ENCODE measurements around the gene MYLK.
"Not testable (repeated sequence)": the region's sequence is repeated elsewhere in the genome, so short reads cannot be mapped to it uniquely, and the experiment has no call there.

Gene MYLK

DNA sequence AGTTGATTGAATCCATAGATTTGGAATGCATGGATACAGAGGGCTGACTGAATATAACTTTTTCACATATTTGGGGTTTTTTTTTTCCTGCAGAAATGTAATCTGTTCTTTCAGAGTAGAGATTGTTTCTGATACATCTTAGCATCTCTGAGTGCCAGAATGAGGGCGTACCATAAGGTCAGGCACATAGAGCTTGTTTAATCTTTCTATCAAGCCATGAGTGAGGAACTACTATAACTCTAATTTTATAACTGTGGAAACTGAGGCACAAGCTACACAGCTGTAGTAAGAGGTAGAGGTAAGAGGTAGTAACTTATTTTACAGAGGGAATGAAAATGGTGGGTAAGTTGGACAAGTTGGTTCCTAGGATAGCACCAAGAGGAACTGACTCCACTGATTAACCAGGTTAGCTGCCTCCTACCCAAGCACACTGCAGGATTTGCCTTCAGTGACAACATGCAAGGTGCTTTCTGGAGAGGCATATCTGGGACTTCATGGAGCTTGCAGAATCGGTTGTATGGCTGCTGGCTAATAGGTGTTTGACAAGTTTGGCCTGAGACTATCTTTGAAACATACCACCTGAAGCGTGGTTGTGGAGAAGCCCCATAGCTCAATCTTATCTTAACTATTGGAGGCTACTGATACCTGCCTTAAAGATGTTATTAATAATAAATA is 275.7 kb downstream of the MYLK start:
- Histone ChIP-seq H3K4me3 (IDR thresholded peaks at IDR 0.05; ENCODE audit: insufficient read depth, low read depth, low read length) (no peak overlapping the region), H2AFZ (ENCODE audit: low read depth) (no peak overlapping the region), H4K20me1 (ENCODE audit: insufficient read depth) (no peaks in the 10 kb centered on the region), H3K4me2 (no peak overlapping the region), H3K27me3 (ENCODE audit: insufficient read depth, low read depth) (no peaks in the 10 kb centered on the region), H3K27ac (no peak overlapping the region), H3K4me1 (ENCODE audit: low read depth, poor library complexity, severe bottlenecking) (peaks cover 3% of the 10 kb centered on the region), H3K9ac (no peak overlapping the region), H3K36me3 (ENCODE audit: insufficient read depth) (no peaks in the 10 kb centered on the region), H3K79me2 (ENCODE audit: insufficient read depth, low read depth) (no peaks in the 10 kb centered on the region)
- TF ChIP-seq, protein P1, sequence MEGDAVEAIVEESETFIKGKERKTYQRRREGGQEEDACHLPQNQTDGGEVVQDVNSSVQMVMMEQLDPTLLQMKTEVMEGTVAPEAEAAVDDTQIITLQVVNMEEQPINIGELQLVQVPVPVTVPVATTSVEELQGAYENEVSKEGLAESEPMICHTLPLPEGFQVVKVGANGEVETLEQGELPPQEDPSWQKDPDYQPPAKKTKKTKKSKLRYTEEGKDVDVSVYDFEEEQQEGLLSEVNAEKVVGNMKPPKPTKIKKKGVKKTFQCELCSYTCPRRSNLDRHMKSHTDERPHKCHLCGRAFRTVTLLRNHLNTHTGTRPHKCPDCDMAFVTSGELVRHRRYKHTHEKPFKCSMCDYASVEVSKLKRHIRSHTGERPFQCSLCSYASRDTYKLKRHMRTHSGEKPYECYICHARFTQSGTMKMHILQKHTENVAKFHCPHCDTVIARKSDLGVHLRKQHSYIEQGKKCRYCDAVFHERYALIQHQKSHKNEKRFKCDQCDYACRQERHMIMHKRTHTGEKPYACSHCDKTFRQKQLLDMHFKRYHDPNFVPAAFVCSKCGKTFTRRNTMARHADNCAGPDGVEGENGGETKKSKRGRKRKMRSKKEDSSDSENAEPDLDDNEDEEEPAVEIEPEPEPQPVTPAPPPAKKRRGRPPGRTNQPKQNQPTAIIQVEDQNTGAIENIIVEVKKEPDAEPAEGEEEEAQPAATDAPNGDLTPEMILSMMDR (conservative IDR thresholded peaks at IDR 0.05; ENCODE audit: low read depth, low read length) = no peak

DNA sequence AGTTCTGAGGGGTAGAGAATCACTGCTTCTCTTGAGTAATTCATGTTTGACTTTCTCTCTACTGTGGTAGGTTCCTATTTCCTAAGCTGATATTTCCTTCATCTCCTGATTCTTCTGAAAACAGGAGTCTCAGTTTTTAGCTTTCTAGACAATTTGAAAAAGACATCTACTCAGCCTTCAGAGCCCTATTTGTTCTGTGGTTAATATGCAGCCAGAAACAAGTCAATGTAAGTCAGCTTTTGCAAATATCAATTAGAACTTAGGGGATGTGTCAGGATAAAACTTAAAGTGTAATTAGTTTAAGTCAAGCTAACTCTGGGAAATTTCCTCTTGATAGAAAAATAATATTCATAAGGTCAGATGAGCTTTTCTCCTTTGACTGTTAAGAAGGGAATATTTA is 277.6 kb downstream of the MYLK start:
- Histone ChIP-seq H3K9ac (no peak overlapping the region), H3K36me3 (ENCODE audit: insufficient read depth) (no peaks in the 10 kb centered on the region), H3K4me2 (no peak overlapping the region), H3K4me3 (IDR thresholded peaks at IDR 0.05; ENCODE audit: insufficient read depth, low read depth, low read length) (no peak overlapping the region), H3K79me2 (ENCODE audit: insufficient read depth, low read depth) (no peaks in the 10 kb centered on the region), H3K4me1 (ENCODE audit: low read depth, poor library complexity, severe bottlenecking) (peaks cover 3% of the 10 kb centered on the region), H4K20me1 (ENCODE audit: insufficient read depth) (no peaks in the 10 kb centered on the region), H3K27me3 (ENCODE audit: insufficient read depth, low read depth) (no peaks in the 10 kb centered on the region), H2AFZ (ENCODE audit: low read depth) (no peak overlapping the region), H3K27ac (no peak overlapping the region)
- TF ChIP-seq, protein P1 (conservative IDR thresholded peaks at IDR 0.05; ENCODE audit: low read depth, low read length) = no peak

DNA sequence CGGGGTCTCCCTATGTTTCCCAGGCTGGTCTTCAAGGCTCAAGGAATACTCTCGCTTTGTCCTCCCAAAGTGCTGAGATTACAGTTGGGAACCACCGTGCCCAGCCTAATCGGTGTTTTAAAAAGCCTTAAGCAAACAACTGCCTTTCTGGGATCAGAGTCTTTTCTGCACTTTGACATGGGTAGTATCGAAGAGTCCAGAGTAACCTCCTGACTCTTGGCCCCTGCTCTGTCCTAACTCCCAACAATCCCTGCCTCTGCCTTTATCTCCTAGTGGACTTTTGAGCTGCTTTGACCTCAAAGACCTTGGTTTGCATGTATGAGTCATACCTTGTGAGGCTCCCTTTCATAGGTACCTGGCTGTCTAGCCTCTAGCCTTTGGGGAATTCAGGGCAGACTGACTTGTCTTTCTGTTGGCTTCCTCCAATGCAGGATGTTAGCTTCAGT is 278.3 kb downstream of the MYLK start:
- Histone ChIP-seq H3K36me3 (ENCODE audit: insufficient read depth) (no peaks in the 10 kb centered on the region), H3K79me2 (ENCODE audit: insufficient read depth, low read depth) (no peaks in the 10 kb centered on the region), H3K27me3 (ENCODE audit: insufficient read depth, low read depth) (no peaks in the 10 kb centered on the region), H3K4me2 (no peak overlapping the region), H3K4me1 (ENCODE audit: low read depth, poor library complexity, severe bottlenecking) (peaks cover 3% of the 10 kb centered on the region), H3K27ac (no peak overlapping the region), H4K20me1 (ENCODE audit: insufficient read depth) (no peaks in the 10 kb centered on the region), H3K9ac (no peak overlapping the region), H3K4me3 (IDR thresholded peaks at IDR 0.05; ENCODE audit: insufficient read depth, low read depth, low read length) (no peak overlapping the region), H2AFZ (ENCODE audit: low read depth) (no peak overlapping the region)
- TF ChIP-seq, protein P1 (conservative IDR thresholded peaks at IDR 0.05; ENCODE audit: low read depth, low read length) = no peak

DNA sequence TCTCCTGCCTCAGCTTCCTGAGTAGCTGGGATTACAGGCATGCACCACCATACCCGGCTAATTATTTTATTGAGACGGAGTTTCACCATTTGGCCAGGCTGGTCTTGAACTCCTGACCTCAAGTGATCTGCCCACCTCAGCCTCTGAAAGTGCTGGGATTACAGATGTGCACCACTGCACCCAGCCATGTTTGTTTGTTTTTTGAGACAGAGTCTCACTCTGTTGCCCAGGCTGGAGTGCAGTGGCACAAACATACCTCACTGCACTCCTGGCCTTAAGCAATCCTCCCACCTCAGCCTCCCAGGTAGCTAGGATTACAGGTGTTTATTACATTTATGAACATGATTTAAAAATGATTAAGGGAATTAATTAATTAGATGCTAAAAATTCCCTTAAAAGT is 281.0 kb downstream of the MYLK start:
- H3K27me3 ChIP-seq (ENCODE audit: insufficient read depth, low read depth); H3K9ac ChIP-seq; H3K4me2 ChIP-seq; H3K4me3 ChIP-seq (IDR thresholded peaks at IDR 0.05; ENCODE audit: insufficient read depth, low read depth, low read length); H3K4me1 ChIP-seq (ENCODE audit: low read depth, poor library complexity, severe bottlenecking); H3K79me2 ChIP-seq (ENCODE audit: insufficient read depth, low read depth); H4K20me1 ChIP-seq (ENCODE audit: insufficient read depth); H2AFZ ChIP-seq (ENCODE audit: low read depth); H3K36me3 ChIP-seq (ENCODE audit: insufficient read depth); H3K27ac ChIP-seq: not testable (repeated sequence)

DNA sequence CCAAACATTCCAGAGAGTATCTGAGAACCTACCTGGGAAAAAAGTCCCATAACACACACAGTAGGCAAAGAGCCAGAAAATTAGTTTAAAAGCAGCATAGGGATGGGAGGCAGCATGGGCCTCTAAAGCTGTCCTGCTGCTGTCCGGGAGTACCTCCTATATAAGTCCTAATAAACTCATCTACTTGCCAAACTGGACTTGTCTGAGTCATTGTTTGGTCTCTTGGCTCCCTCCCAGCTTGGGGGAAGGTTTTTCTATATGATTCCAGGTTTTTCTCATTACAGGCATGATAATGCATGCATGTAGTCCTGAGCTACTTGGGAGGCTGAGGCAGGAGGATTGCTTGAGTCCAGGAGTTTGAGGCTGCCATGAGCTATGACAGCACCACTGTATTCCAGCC is 281.8 kb downstream of the MYLK start:
- Histone ChIP-seq H3K4me3 (IDR thresholded peaks at IDR 0.05; ENCODE audit: insufficient read depth, low read depth, low read length) (no peak overlapping the region), H3K27me3 (ENCODE audit: insufficient read depth, low read depth) (no peaks in the 10 kb centered on the region), H3K36me3 (ENCODE audit: insufficient read depth) (no peaks in the 10 kb centered on the region), H2AFZ (ENCODE audit: low read depth) (no peak overlapping the region), H4K20me1 (ENCODE audit: insufficient read depth) (no peaks in the 10 kb centered on the region), H3K27ac (no peak overlapping the region), H3K79me2 (ENCODE audit: insufficient read depth, low read depth) (no peaks in the 10 kb centered on the region), H3K4me2 (no peak overlapping the region), H3K4me1 (ENCODE audit: low read depth, poor library complexity, severe bottlenecking) (peaks cover 3% of the 10 kb centered on the region), H3K9ac (no peak overlapping the region)
- TF ChIP-seq, protein P1 (conservative IDR thresholded peaks at IDR 0.05; ENCODE audit: low read depth, low read length) = no peak

DNA sequence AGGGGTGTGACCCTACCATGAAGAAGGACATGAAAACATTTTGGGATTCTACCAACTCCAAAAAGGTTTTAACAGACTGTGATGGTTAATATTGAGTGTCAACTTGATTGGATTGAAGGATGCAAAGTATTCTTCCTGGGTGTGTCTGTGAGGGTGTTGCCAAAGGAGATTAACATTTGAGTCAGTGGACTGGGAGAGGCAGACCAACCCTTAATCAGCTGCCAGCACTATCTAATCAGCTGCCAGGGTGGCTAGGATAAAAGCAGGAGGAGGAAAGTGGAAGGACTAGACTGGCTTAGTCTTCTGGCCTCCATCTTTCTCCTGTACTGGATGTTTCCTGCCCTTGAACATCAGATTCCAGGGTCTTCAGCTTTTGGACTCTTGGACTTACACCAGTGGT is 283.3 kb downstream of the MYLK start:
- not testable (repeated sequence) for H3K36me3 ChIP-seq (ENCODE audit: insufficient read depth); H3K79me2 ChIP-seq (ENCODE audit: insufficient read depth, low read depth); H2AFZ ChIP-seq (ENCODE audit: low read depth); H3K27ac ChIP-seq; H4K20me1 ChIP-seq (ENCODE audit: insufficient read depth); H3K4me2 ChIP-seq; H3K9ac ChIP-seq; H3K27me3 ChIP-seq (ENCODE audit: insufficient read depth, low read depth); H3K4me1 ChIP-seq (ENCODE audit: low read depth, poor library complexity, severe bottlenecking); H3K4me3 ChIP-seq (IDR thresholded peaks at IDR 0.05; ENCODE audit: insufficient read depth, low read depth, low read length)
